Measurements from ENCODE around the gene NDST4.
A peak's percentile ranks its signal among the peaks of the same experiment; 100 is the strongest.

The NDST4 gene

GRCh38 chr4:114811564-114812301 lies 301.7 kb downstream of the NDST4 start:
- H3K27me3 ChIP-seq (replicated peaks; ENCODE audit: control insufficient read depth, insufficient read depth, low read length) = no peaks in the 10 kb centered on the region
- no peak overlapping the region for H3K4me3 ChIP-seq (replicated peaks; ENCODE audit: low read depth, low read length)
- TF ChIP-seq CTCF (IDR thresholded peaks at IDR 0.05; ENCODE audit: insufficient read depth, low read length, poor library complexity, severe bottlenecking) = no peak
- H3K36me3 ChIP-seq (ENCODE audit: control insufficient read depth, insufficient read depth, low read length) = no peaks in the 10 kb centered on the region
- no peak for DNase-seq (ENCODE audit: extremely low read depth, insufficient read length)

GRCh38 chr4:114807759-114808404 lies 305.5 kb downstream of the NDST4 start:
- Histone ChIP-seq H3K36me3 (ENCODE audit: control insufficient read depth, insufficient read depth, low read length) (no peaks in the 10 kb centered on the region), H3K4me3 (replicated peaks; ENCODE audit: low read depth, low read length) (no peak overlapping the region), H3K27me3 (replicated peaks; ENCODE audit: control insufficient read depth, insufficient read depth, low read length) (no peaks in the 10 kb centered on the region)
- peak; percentile 95 for TF ChIP-seq CTCF (IDR thresholded peaks at IDR 0.05; ENCODE audit: insufficient read depth, low read length, poor library complexity, severe bottlenecking)
- DNase-seq (ENCODE audit: extremely low read depth, insufficient read length) = peak; percentile 22

- no peak for DNase-seq (ENCODE audit: extremely low read depth, insufficient read length)
- H3K27me3 ChIP-seq (replicated peaks; ENCODE audit: control insufficient read depth, insufficient read depth, low read length) = no peaks in the 10 kb centered on the region
- TF ChIP-seq CTCF (IDR thresholded peaks at IDR 0.05; ENCODE audit: insufficient read depth, low read length, poor library complexity, severe bottlenecking) = no peak
- H3K4me3 ChIP-seq (replicated peaks; ENCODE audit: low read depth, low read length) = no peak overlapping the region
- H3K36me3 ChIP-seq (ENCODE audit: control insufficient read depth, insufficient read depth, low read length) = no peaks in the 10 kb centered on the region
Observed at GRCh38 chr4:114807357-114807756, 306.1 kb downstream of the NDST4 start.

- Histone ChIP-seq H3K27me3 (replicated peaks; ENCODE audit: control insufficient read depth, insufficient read depth, low read length) (no peaks in the 10 kb centered on the region), H3K36me3 (ENCODE audit: control insufficient read depth, insufficient read depth, low read length) (no peaks in the 10 kb centered on the region), H3K4me3 (replicated peaks; ENCODE audit: low read depth, low read length) (no peak overlapping the region)
- DNase-seq (ENCODE audit: extremely low read depth, insufficient read length) = no peak
- no peak for TF ChIP-seq CTCF (IDR thresholded peaks at IDR 0.05; ENCODE audit: insufficient read depth, low read length, poor library complexity, severe bottlenecking)
Observed at GRCh38 chr4:114791976-114792375, 321.4 kb downstream of the NDST4 start.

- no peak for DNase-seq (ENCODE audit: extremely low read depth, insufficient read length)
- H3K27me3 ChIP-seq (replicated peaks; ENCODE audit: control insufficient read depth, insufficient read depth, low read length) = no peaks in the 10 kb centered on the region
- no peak overlapping the region for H3K4me3 ChIP-seq (replicated peaks; ENCODE audit: low read depth, low read length)
- no peak for TF ChIP-seq CTCF (IDR thresholded peaks at IDR 0.05; ENCODE audit: insufficient read depth, low read length, poor library complexity, severe bottlenecking)
- no peaks in the 10 kb centered on the region for H3K36me3 ChIP-seq (ENCODE audit: control insufficient read depth, insufficient read depth, low read length)
Observed at GRCh38 chr4:114785570-114785969, 327.9 kb downstream of the NDST4 start.
